Cardiac muscle cell (in vitro differentiated cells and primary cell): ENCODE data around the gene MTMR6. TPM values are rescaled to one million over a fixed set of nuclear protein-coding genes. Genes with fewer than 3 reads are reported as not detected.

Experiments
- DNase-seq, 2 donors: peaks; one replicate each; pipeline versions ENCODE4 v3.0.0 to v3.0.0-alpha.2; 2010 to 2017; ENCODE audit warnings: low read depth in 1 of 2, low spot score in 1 of 2
- H3K27ac ChIP-seq: fragments of 200-600 bp; sonication (generic); 2 replicates; pipeline ENCODE4 v1.5.1; 2016
- H3K27me3 ChIP-seq: fragments of 200-600 bp; sonication (generic); 2 replicates; pipeline ENCODE4 v1.6.0; 2016; ENCODE audit warnings: control low read depth
- H3K36me3 ChIP-seq: fragments of 200-600 bp; sonication (generic); 2 replicates; pipeline ENCODE4 v1.5.1; 2016; ENCODE audit warnings: control low read depth
- H3K4me1 ChIP-seq: fragments of 200-600 bp; sonication (generic); 2 replicates; pipeline ENCODE4 v1.8.1; 2017; ENCODE audit warnings: low read depth, mild to moderate bottlenecking, mixed run types
- H3K4me3 ChIP-seq: fragments of 200-600 bp; sonication (generic); 2 replicates; pipeline ENCODE4 v1.5.1; 2016; ENCODE audit warnings: mild to moderate bottlenecking
- H3K9me3 ChIP-seq: fragments of 200-600 bp; sonication (generic); 2 replicates; pipeline ENCODE4 v1.5.1; 2017; ENCODE audit warnings: low read depth, mild to moderate bottlenecking, control low read depth
- CTCF ChIP-seq: IDR thresholded peaks from 2 replicates; pipeline ENCODE4 v1.5.1; 2012; ENCODE audit warnings: low read depth, mild to moderate bottlenecking, low read length
- polyA plus RNA-seq: library from polyadenylated mRNA; unstranded; fragments of >200 nt; fragmentation: Nextera tagmentation; extraction: Ambion mirVana; gene quantifications from 2 replicates; pipeline ENCODE4 v1.2.1, GENCODE V29; 2016
- total RNA-seq: library from RNA; depleted of rRNA; stranded (reverse); fragments of >200 nt; gene quantifications from 2 replicates; pipeline ENCODE4 v1.2.3, GENCODE V29; 2016

Gene MTMR6
- total and polyA plus RNA-seq, 2 experiments from 2014 or later = 7.8 to 12.0 TPM

DNA sequence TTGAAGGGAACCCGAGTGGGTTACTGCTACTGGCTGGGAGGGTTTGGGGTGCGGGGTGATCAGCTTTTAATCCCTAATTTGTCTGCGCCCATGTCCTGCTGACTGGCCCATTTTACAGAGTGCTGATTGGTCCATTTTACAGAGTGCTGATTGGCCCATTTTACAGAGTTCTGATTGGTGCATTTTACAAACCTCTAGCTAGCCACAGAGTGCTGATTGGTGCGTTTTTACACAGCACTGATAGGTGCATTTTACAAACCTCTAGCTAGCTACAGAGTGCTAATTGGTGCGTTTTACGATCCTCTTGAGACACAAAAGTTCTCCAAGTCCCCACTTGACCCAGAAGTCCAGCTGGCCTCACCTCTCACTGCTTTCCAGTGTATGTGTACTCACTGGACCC lies 43.2 kb downstream of the MTMR6 start:
- H3K27me3 ChIP-seq = no peaks in the 10 kb centered on the region
- H3K27ac ChIP-seq = no peak overlapping the region
- H3K9me3 ChIP-seq = no peaks in the 10 kb centered on the region
- peaks cover 4% of the 10 kb centered on the region for H3K36me3 ChIP-seq
- no peaks in the 10 kb centered on the region for H3K4me1 ChIP-seq
- no peak for TF ChIP-seq CTCF
- no peak overlapping the region for H3K4me3 ChIP-seq
- no peak for DNase-seq

DNA sequence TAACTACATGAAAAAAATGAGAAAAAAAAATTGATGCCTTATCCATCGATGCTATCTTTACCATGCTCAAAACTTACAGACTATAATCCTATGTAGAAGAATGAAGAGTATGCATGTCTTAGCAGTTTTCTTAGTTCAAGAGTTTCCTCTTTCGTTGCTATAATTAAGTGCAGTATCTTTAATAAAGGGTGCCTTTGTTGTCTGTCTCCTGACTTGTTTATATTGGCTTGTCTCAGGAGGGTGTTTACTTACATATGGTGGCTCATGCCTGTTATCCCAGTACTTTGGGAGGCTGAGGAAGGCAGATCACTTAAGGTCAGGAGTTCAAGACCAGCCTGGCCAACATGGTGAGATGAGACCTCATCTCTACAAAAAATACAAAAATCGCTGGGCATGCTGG lies 44.3 kb downstream of the MTMR6 start:
- DNase-seq = no peak
- no peaks in the 10 kb centered on the region for H3K27me3 ChIP-seq
- H3K4me1 ChIP-seq = no peaks in the 10 kb centered on the region
- no peak for TF ChIP-seq CTCF
- H3K36me3 ChIP-seq = no peaks in the 10 kb centered on the region
- H3K27ac ChIP-seq = no peak overlapping the region
- no peaks in the 10 kb centered on the region for H3K9me3 ChIP-seq
- H3K4me3 ChIP-seq = no peak overlapping the region

DNA sequence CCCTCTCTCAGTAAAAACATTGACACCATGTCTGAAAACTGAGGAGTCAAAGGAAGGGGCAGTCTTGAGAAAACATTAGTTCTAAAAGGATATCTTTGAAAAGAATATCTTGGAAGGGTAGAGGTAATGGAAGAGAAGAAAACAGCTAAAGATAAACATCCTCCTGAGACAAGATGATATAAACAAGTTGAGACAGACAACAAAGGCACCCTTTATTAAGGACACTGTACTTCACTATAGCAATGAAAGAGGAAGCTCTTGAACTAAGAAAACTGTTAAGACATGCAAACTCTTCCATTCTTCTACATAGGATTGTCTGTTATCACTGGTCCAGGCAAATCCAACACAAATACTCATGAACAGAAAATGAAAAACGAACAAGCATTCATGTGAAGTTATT lies 46.3 kb downstream of the MTMR6 start:
- Histone ChIP-seq H3K27me3 (no peaks in the 10 kb centered on the region), H3K9me3 (no peaks in the 10 kb centered on the region), H3K4me3 (no peak overlapping the region), H3K4me1 (no peaks in the 10 kb centered on the region), H3K36me3 (no peaks in the 10 kb centered on the region), H3K27ac (no peak overlapping the region)
- no peak for TF ChIP-seq CTCF
- DNase-seq = no peak

GRCh38 chr13:25237083-25237482 lies 50.2 kb downstream of the MTMR6 start:
- Histone ChIP-seq H3K9me3 (no peaks in the 10 kb centered on the region), H3K27ac (no peak overlapping the region), H3K36me3 (no peaks in the 10 kb centered on the region), H3K4me3 (no peak overlapping the region), H3K4me1 (no peaks in the 10 kb centered on the region), H3K27me3 (no peaks in the 10 kb centered on the region)
- no peak for DNase-seq
- no peak for TF ChIP-seq CTCF

DNA sequence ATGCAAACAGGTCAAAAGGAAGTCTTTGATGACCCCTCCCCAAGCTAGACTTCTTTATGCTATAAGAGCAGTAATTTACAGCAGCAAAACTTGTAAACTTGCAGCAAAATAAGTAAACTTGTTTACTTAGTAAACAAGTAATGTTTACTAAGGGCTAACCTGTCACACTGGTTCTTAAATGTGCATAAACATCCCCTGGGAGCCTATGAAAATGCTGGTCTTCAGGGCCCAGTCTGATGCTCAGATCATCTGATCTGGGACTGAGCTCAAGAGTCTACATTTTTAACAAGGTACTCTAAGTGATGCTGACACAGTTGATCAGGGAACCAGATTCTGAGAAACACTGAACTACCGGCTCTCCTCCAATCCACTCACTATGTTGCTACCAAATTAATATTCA lies 53.4 kb downstream of the MTMR6 start:
- Histone ChIP-seq H3K27me3 (no peaks in the 10 kb centered on the region), H3K4me1 (no peaks in the 10 kb centered on the region), H3K36me3 (no peaks in the 10 kb centered on the region), H3K4me3 (no peak overlapping the region), H3K27ac (no peak overlapping the region), H3K9me3 (no peaks in the 10 kb centered on the region)
- TF ChIP-seq CTCF = no peak
- no peak for DNase-seq

DNA sequence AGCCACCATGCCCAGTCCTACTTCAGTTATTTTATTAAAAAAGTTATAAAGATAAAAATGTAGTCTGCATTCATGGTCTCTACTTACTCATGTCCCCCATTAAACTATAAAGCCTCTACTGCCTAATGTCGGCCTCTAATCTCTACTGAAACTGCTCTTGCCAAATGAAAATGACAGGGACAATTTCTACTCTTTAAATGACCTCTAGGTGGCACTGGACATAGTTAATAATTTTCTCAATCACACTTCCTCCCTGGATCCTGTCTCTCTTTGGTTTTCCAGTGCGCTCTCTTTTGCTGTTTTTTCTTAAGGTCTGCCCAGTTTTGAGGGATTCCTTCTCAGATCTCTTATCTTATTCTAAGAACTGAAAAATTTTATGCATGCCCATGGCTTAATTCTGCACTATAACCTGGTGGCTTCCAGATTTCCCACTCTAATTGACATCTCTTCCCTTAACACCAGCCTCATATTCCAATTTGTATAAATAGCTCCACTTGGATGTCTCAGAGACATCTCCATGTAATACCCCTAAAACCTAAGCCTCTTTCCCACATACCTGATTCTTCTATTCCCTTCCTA lies 54.3 kb downstream of the MTMR6 start:
- Histone ChIP-seq H3K4me1 (no peaks in the 10 kb centered on the region), H3K36me3 (no peaks in the 10 kb centered on the region), H3K27ac (no peak overlapping the region), H3K4me3 (no peak overlapping the region), H3K9me3 (no peaks in the 10 kb centered on the region), H3K27me3 (no peaks in the 10 kb centered on the region)
- DNase-seq = peak; percentile 51 to 53
- peak; percentile 47 for TF ChIP-seq CTCF
